Endothelial cell of umbilical vein (primary cell): ENCODE data around the gene PRKCD. TPM values are rescaled to one million over a fixed set of nuclear protein-coding genes. Genes with fewer than 3 reads are reported as not detected.

ENCODE experiments used
- BruUV-seq: library from RNA; stranded (reverse); fragments of 400-500 nt; replicated peaks from 2 replicates; lab custom pipeline; 2021; lab: Mats Ljungman, UMichigan
- CTCF ChIA-PET: fragments of 300-600, 350-600 bp; sonication (Branson Sonifier 250); formaldehyde crosslinking; loops from one replicate; lab custom pipeline; 2021; ENCODE audit warnings: antibody characterized with exemption, inconsistent platforms; lab: Charles Lee
- POLR2A ChIA-PET: fragments of 300-600, 350-600 bp; sonication (Branson Sonifier 250); formaldehyde crosslinking; loops from one replicate; lab custom pipeline; 2021; ENCODE audit warnings: antibody characterized with exemption, inconsistent platforms; lab: Charles Lee
- DNase-seq: peaks from one replicate; pipeline ENCODE4 v3.0.0-alpha.2; 2011; ENCODE audit warnings: low read depth, low spot score
- FAIRE-seq: peaks from 2 replicates; lab custom pipeline; 2011; peaks lifted over from hg19 to GRCh38; lab: Jason Lieb, UNC
- H2AFZ ChIP-seq: 2 replicates; pipeline ENCODE4 v1.6.0; 2012; ENCODE audit warnings: low read depth, low read length, control low read depth, inconsistent platforms
- H3K27ac ChIP-seq: 2 replicates; pipeline ENCODE4 v1.5.1; 2011; ENCODE audit warnings: low read depth, mild to moderate bottlenecking, control low read depth, low read length, moderate library complexity; ENCODE audit not compliant: insufficient read depth
- H3K27me3 ChIP-seq, 2 experiments: 2 replicates each; pipeline versions ENCODE4 v1.6.0 to v1.6.1; 2011; ENCODE audit warnings: low read length in 2 of 2, mixed read lengths in 1 of 2; ENCODE audit not compliant: control insufficient read depth in 2 of 2, insufficient read depth in 2 of 2
- H3K36me3 ChIP-seq, 2 experiments: 2 replicates in 1 of 2; 3 replicates in 1 of 2; pipeline ENCODE4 v1.5.1; 2011; ENCODE audit warnings: low read length in 2 of 2, mild to moderate bottlenecking in 1 of 2, moderate library complexity in 1 of 2; ENCODE audit not compliant: control insufficient read depth in 2 of 2, insufficient read depth in 2 of 2; ENCODE audit errors: extremely low read depth in 1 of 2
- H3K4me1 ChIP-seq: 3 replicates; pipeline ENCODE4 v1.5.1; 2011; ENCODE audit warnings: mild to moderate bottlenecking, low read length; ENCODE audit not compliant: control insufficient read depth, insufficient read depth; ENCODE audit errors: extremely low read depth
- H3K4me2 ChIP-seq: 2 replicates; pipeline ENCODE4 v1.6.1; 2011; ENCODE audit warnings: low read length, control low read depth, mixed read lengths; ENCODE audit not compliant: insufficient read depth
- H3K4me3 ChIP-seq, 3 experiments: fragments of 200-600 bp in 1 of 3; sonication (generic), shearing (Covaris generic) in 1 of 3; replicated peaks in 1 of 3; 2 replicates each; pipeline ENCODE4 v1.5.1; 2011 to 2016; ENCODE audit warnings: control low read depth in 3 of 3, low read length in 3 of 3, mild to moderate bottlenecking in 2 of 3, inconsistent platforms in 1 of 3, low read depth in 1 of 3, moderate library complexity in 1 of 3; ENCODE audit not compliant: insufficient read depth in 1 of 3
- H3K79me2 ChIP-seq: 2 replicates; pipeline ENCODE4 v1.6.0; 2012; ENCODE audit warnings: low read length, inconsistent platforms; ENCODE audit not compliant: control insufficient read depth, insufficient read depth
- H3K9ac ChIP-seq: replicated peaks from 2 replicates; pipeline ENCODE3; 2011; ENCODE audit warnings: low read length, control low read depth; ENCODE audit not compliant: insufficient read depth; ENCODE audit errors: extremely low read depth
- H3K9me1 ChIP-seq: replicated peaks from 3 replicates; pipeline ENCODE4 v1.6.0; 2011; ENCODE audit warnings: mild to moderate bottlenecking, low read length; ENCODE audit not compliant: control insufficient read depth, insufficient read depth; ENCODE audit errors: extremely low read depth
- H3K9me3 ChIP-seq: replicated peaks from 2 replicates; pipeline ENCODE4 v1.5.1; 2012; ENCODE audit warnings: low read length, inconsistent platforms; ENCODE audit not compliant: control insufficient read depth, insufficient read depth
- H4K20me1 ChIP-seq: replicated peaks from 2 replicates; pipeline ENCODE3; 2011; ENCODE audit warnings: mild to moderate bottlenecking, low read length; ENCODE audit not compliant: control insufficient read depth, insufficient read depth; ENCODE audit errors: extremely low read depth
- EZH2 ChIP-seq: IDR thresholded peaks from 2 replicates; pipeline ENCODE4 v1.6.1; 2012; ENCODE audit warnings: borderline replicate concordance, low read depth, mild to moderate bottlenecking, moderate library complexity, low read length, inconsistent platforms; ENCODE audit not compliant: severe bottlenecking
- FOS ChIP-seq: IDR thresholded peaks from 2 replicates; pipeline ENCODE4 v1.6.1; 2011; ENCODE audit warnings: mild to moderate bottlenecking, low read length, moderate library complexity, borderline replicate concordance; ENCODE audit not compliant: insufficient read depth
- MYC ChIP-seq: IDR thresholded peaks from one replicate; pipeline ENCODE4 v1.6.1; 2011; ENCODE audit warnings: mild to moderate bottlenecking, low read depth, low read length
- POLR2A ChIP-seq: IDR thresholded peaks from 2 replicates; pipeline ENCODE4 v1.6.1; 2012; ENCODE audit warnings: low read depth, mild to moderate bottlenecking, control low read depth, low read length
- POLR2AphosphoS5 ChIP-seq: IDR thresholded peaks from 2 replicates; pipeline ENCODE4 v1.6.1; 2012; ENCODE audit warnings: low read depth, mild to moderate bottlenecking, control low read depth, low read length, moderate library complexity; ENCODE audit not compliant: insufficient read depth
- dilution Hi-C: fragments of 300-500 bp; cut with MboI; formaldehyde crosslinking; loops from one replicate; pipeline ENCODE4 v1.15.0; 2019; ENCODE audit warnings: low sequenced_read_pairs; ENCODE audit not compliant: extremely low pct_ligation_motif_present
- intact Hi-C: fragments of 100-400 bp; cut with micrococcal nuclease; formaldehyde crosslinking; loops from one replicate; pipeline ENCODE4 v1.10.0; 2022
- polyA plus RNA-seq, 4 experiments: library from polyadenylated mRNA; depleted of rRNA in 3 of 4; stranded (reverse) in 3 of 4; unstranded in 1 of 4; fragments of >200 nt; gene quantifications; 2 replicates each; pipeline versions ENCODE4 v1.2.1 to v1.2.3, GENCODE V29; 2011 to 2012; ENCODE audit warnings: missing spikeins in 1 of 4
- total RNA-seq: library from RNA; stranded (reverse); gene quantifications from 2 replicates; pipeline ENCODE4 v1.2.3, GENCODE V29; 2021

Gene PRKCD
- total and polyA plus RNA-seq, 2 donors (not counting 3 experiments of a cell fraction or from before 2014, with no cell fraction given) = 15.5 to 19.0 TPM

DNA sequence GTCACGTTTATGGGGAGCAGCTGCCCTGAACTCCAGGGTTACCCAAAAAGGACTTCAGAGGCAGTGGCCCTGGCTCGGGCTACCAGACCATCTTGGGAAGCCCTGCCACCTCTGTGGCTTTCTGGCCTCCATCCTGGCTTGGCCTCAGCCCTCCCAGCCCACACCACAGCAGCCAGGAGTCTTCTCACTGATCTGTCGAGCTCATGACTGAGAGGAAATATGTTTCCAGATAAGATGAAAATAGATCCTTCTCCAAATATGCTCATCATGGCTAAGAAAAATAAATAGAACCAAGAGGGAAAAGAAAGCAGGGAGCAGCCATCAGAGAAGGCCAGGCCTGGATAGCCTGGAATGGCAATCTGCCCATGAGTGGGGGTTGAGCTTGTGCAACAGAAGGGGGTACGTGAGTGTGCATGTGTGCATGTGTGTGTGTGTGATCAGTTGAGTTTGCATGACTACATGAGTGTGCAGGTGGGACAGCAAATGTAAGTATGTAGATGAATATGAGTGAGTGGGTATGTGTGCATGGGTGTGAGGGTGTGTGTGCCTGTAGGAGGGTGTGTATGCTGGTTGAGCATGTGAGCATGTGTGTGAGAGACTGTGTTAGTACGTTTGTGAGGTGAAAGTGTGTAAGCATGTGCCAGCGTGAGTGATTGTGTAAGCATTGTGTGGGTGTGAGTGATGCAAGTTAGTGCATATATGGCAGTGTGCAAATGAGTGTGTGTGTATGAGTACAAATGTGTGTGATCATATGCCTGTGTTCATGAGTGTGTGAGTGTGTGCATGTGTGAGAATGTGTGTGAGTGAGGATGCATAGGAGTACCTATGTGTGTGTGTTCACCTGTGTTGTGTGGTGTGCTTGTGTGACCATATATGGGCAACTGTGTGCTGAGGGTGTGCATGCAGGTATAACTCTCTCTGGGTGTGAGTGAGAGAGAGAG, 20.8 kb upstream of the PRKCD start:
- intact Hi-C loops (no loop called here), dilution Hi-C loops (no loop called here)
- ChIA-PET POLR2A (no interaction called here), CTCF (interaction anchor here (1.8 to 3.4 kb wide), 2 partner anchors 19 to 56 kb away, joined by 6 to 21 read pairs; no protein-coding TSS in a partner anchor)
- H3K9ac ChIP-seq = no peak overlapping the region
- no peak overlapping the region for H2AFZ ChIP-seq
- H3K4me3 ChIP-seq = no peak overlapping the region
- no peaks in the 10 kb centered on the region for H3K9me1 ChIP-seq
- H3K27me3 ChIP-seq = no peaks in the 10 kb centered on the region
- no peaks in the 10 kb centered on the region for H3K36me3 ChIP-seq
- DNase-seq (no peak), FAIRE-seq (no peak)
- H3K79me2 ChIP-seq = no peaks in the 10 kb centered on the region
- no peak overlapping the region for H3K4me2 ChIP-seq
- H4K20me1 ChIP-seq = no peaks in the 10 kb centered on the region
- BruUV-seq = no TSS peak
- no peaks in the 10 kb centered on the region for H3K9me3 ChIP-seq
- H3K27ac ChIP-seq = no peak overlapping the region
- TF ChIP-seq FOS = no peak
- no peak for TF ChIP-seq POLR2AphosphoS5
- no peak for TF ChIP-seq MYC
- TF ChIP-seq EZH2 = no peak
- no peak for TF ChIP-seq POLR2A
- H3K4me1 ChIP-seq = no peaks in the 10 kb centered on the region
